ENCODE data around the gene NSMCE4A. TPM values are rescaled to one million over a fixed set of nuclear protein-coding genes. Genes with fewer than 3 reads are reported as not detected.
"Not testable (repeated sequence)": the region's sequence is repeated elsewhere in the genome, so short reads cannot be mapped to it uniquely, and the experiment has no call there.

Gene NSMCE4A
- total RNA-seq, 2 experiments from 2014 or later: 64.8 to 69.6 TPM

GRCh38 chr10:121947343-121948330, 27.4 kb downstream of the NSMCE4A start:
- ChIA-PET CTCF (interaction anchor here (1.3 kb wide), 1 partner anchor 581 kb away, joined by 3 read pairs; no protein-coding TSS in a partner anchor), POLR2A (no interaction called here)

DNA sequence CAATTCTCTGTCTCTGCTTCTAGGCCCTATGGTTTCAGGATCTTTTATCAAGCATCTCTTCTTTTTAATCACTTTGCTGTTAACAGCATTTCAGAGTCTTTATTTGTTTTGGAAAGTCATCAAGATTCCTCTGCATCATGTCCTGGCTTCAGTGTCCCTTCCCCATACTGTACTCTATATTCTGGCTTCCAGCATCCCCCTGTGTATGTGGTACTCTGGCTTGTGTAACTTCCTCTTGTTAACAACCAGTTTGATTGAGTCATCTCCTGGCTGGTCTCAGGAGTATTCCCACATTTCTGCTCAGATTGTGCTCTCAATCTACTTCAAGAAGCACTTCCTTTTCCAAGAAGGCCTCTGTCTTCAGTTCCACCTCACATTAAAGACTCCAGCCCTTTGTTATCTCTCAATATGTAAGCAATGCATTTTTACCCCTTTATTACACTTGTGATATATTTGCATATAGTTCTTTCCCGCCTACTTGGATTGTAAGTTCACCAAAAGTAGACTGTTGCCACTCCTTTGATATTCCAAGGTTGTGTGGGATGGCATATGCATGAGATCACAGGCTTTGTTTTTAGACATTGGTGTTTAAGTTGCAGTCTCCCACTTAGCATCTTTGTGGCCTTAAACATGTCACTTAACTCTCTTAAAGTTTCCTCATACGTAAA, 32.1 kb downstream of the NSMCE4A start:
- ChIA-PET CTCF (no interaction called here), POLR2A (no interaction called here)

GRCh38 chr10:121941532-121941931, 33.5 kb downstream of the NSMCE4A start:
- POLR2A ChIA-PET: no interaction called here
- CTCF ChIA-PET: no interaction called here

DNA sequence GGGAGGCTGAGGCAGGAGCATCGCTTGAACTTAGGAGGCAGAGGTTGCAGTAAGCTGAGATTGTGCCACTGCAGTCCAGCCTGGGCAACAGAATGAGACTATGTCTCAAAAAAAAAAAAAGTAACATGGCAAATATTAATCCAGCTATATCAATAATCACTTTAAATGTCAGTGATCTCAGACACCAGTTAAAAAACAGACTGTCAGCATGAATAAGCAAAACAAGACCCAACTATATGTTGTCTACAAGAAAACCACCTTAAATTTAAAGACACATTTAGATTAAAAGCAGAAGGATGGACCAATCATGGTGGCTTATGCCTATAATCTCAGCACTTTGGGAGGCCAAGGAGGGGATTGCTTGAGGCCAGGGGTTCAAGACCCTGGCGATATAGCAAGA, 38.7 kb downstream of the NSMCE4A start:
- ChIA-PET POLR2A (no interaction called here), CTCF (no interaction called here)

GRCh38 chr10:121935702-121936101, 39.3 kb downstream of the NSMCE4A start:
- POLR2A ChIA-PET: no interaction called here
- CTCF ChIA-PET: interaction anchor here (0.9 kb wide), 1 partner anchor 9 kb away, joined by 3 read pairs; no protein-coding TSS in a partner anchor

DNA sequence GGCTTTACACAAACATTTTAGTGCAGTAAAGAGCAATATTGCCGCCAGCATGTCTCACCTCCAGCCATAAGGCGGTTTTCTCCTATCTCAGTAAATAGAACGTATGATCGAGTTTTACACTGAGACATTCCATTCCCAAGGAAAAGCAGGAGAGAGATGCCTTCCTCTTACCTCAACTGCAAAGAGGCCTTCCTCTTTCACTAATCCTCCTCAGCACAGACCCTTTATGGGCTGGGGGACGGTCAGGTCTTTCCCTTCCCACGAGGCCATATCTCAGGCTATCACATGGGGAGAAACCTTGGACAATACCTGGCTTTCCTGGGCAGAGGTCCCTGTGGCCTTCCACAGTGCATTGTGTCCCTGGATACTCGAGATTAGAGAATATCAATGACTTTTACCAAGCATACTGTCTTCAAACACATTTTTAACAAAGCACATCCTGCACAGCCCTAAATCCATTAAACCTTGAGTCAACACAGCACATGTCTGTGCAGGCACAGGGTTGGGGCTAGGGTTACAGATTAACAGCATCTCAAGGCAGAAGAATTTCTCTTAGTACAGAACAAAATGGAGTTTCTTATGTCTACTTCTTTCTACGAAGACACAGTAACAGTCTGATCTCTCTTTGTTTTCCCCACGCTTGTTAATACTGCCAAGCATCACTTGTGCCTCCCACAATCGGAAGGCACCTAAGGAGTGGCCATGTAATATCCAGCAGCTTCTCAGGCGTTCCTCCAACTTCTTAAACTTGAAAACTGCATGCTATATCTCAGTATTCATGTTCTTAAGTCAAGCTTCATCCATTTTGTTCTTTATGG, 44.5 kb downstream of the NSMCE4A start:
- POLR2A ChIA-PET: interaction anchor here (0.6 to 1.5 kb wide), 2 partner anchors 38 to 52 kb away, joined by 4 to 5 read pairs; no protein-coding TSS in a partner anchor

GRCh38 chr10:121929585-121930267, 45.3 kb downstream of the NSMCE4A start:
- POLR2A ChIA-PET: interaction anchor here (0.6 kb wide), 1 partner anchor 53 kb away, joined by 5 read pairs; no protein-coding TSS in a partner anchor
- CTCF ChIA-PET: not testable (repeated sequence)

More for the DNA sequence above, 44.5 kb downstream of the NSMCE4A start:
- CTCF ChIA-PET: not testable (repeated sequence)

- CTCF ChIA-PET: no interaction called here
- POLR2A ChIA-PET: interaction anchor here (0.6 to 1.0 kb wide), 2 partner anchors 31 to 46 kb away, joined by 3 to 4 read pairs; partner anchors contain the start of gene NSMCE4A
These were observed 46.5 kb downstream of the NSMCE4A start for GRCh38 chr10:121928528-121928884.

- POLR2A ChIA-PET: interaction anchor here (0.6 to 1.0 kb wide), 2 partner anchors 32 to 47 kb away, joined by 3 to 4 read pairs; partner anchors contain the start of gene NSMCE4A
- CTCF ChIA-PET: no interaction called here
These were observed 47.0 kb downstream of the NSMCE4A start, which contains the start of gene ATE1 for GRCh38 chr10:121927841-121928527. Gene ATE1 (minus strand): TSS chr10:121928031. CDS start chr10:121927949, 82 bp downstream.

DNA sequence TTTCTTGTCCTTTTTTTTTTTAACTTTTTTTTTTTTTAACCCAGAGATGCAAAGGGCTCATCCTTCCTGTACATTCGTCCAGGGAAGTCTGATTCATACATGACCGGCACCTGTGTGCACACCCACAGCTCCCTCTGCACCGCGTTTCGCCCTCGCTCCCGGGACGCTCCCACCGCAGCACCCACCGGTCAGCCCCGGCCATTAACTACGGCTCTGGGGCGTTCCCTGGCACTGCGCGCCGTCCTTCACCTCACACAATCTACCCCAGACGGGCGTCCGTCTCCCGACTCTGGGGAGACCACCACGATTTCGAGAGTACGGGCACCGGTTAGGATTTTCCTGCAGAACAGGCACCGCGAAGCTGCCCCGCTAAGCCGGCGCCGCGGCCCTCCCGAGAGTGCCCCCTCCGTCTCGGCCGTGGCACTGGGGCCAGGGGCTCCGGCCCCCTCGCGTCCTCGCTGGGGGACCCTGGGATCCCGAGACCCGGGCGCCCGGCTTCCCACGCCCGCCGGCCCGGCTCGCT, 47.6 kb downstream of the NSMCE4A start:
- POLR2A ChIA-PET: interaction anchor here (1.0 kb wide), 1 partner anchor 47 kb away, joined by 4 read pairs; the partner anchor contains the start of gene NSMCE4A
- CTCF ChIA-PET: no interaction called here

GRCh38 chr10:121926671-121927317, 48.2 kb downstream of the NSMCE4A start:
- ChIA-PET POLR2A (no interaction called here), CTCF (no interaction called here)

DNA sequence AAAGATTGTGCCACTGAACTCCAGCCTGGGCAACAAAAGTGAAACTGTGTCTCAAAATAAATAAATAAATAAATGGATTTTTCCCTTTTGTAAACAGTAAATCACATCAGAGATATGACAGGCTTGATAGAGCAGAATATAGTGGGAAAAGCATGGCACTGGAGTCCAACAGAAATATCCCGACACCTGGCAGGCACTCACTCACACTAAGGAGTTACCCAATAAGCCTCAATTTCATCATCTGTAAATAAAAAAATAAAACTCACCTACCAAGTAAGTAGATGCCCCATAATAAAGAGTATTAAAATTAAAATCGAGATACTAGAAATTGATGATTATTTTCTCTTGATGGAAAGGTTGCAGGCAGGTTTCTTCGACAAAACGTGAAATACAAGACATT, 48.9 kb downstream of the NSMCE4A start:
- CTCF ChIA-PET: no interaction called here
- POLR2A ChIA-PET: no interaction called here

GRCh38 chr10:121921238-121921931, 53.6 kb downstream of the NSMCE4A start:
- ChIA-PET POLR2A (no interaction called here), CTCF (no interaction called here)

DNA sequence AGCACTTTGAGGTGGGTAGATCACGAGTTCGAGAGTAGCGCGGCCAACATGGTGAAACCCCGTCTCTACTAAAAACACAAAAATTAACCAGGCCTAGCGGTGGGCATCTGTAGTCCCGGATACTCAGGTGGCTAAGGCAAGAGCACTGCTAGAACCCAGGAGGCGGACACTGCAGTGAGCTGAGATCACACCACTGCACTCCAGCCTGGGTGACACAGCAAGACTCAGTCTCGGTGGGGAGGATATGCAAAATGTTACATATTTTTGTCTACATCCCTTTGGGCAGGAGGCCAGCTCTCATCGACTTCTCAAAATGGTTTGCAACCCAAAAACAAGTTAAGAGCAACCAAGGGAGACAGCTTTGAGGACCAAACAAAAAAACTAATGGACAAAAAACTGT, 55.4 kb downstream of the NSMCE4A start:
- ChIA-PET CTCF (no interaction called here), POLR2A (no interaction called here)

DNA sequence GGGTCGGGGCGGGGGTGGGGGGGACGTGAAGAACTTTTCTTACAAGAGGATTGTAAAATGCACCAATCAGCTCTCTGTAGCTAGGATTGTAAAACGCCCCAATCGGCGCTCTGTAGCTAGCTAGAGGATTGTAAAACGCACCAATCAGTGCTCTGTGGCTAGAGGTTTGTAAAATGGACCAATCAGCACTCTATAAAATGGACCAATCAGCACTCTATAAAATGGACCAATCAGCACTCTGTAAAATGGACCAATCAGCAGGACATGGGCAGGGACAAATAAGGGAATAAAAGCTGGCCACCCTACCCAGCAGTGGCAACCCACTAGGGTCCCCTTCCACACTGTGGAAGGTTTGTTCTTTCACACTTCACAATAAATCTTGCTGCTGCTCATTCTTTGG, 56.2 kb downstream of the NSMCE4A start:
- CTCF ChIA-PET: not testable (repeated sequence)

GRCh38 chr10:121914661-121915060, 60.4 kb downstream of the NSMCE4A start:
- POLR2A ChIA-PET: no interaction called here
- CTCF ChIA-PET: interaction anchor here (1.0 kb wide), 1 partner anchor 14 kb away, joined by 3 read pairs; no protein-coding TSS in a partner anchor

More for the DNA sequence above, 56.2 kb downstream of the NSMCE4A start:
- POLR2A ChIA-PET: not testable (repeated sequence)

DNA sequence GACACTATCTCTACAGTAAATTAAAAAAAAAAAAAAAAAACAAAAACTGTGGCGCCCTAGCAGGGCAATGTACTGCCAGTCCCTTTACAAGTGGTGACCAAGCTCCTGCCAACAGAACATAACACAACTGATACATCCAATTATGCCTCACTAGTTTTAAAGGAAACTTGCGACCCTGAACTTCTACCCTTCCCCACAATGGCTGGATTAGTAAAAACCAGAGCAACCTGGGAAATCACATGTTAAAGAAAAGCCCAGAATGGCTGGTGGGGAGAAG, 63.7 kb downstream of the NSMCE4A start:
- CTCF ChIA-PET: interaction anchor here (0.6 kb wide), 1 partner anchor 120 kb away, joined by 3 read pairs; no protein-coding TSS in a partner anchor
- POLR2A ChIA-PET: no interaction called here

All from activated CD8-positive, alpha-beta memory T cell treated with anti-CD3 and anti-CD28 coated beads for 36 hours (primary cell).